NK-92 treated with Interleukin-12 subunit alpha and Interleukin-12 subunit beta, amount 100 ng/mL, for 24 hours (cell line): ENCODE data around the gene MMP13.
"Not testable (repeated sequence)": the region's sequence is repeated elsewhere in the genome, so short reads cannot be mapped to it uniquely, and the experiment has no call there.

ENCODE experiments used
- DNase-seq: peaks from one replicate; lab custom pipeline; 2025; lab: John Stamatoyannopoulos, UW

MMP13 gene

GRCh38 chr11:102935514-102935913 lies 20.0 kb downstream of the MMP13 start:
- DNase-seq = no peak

GRCh38 chr11:102934735-102935134 lies 20.8 kb downstream of the MMP13 start:
- no peak for DNase-seq

- no peak for DNase-seq
These were observed 21.9 kb downstream of the MMP13 start for GRCh38 chr11:102933627-102934026.

- no peak for DNase-seq
These were observed 22.9 kb downstream of the MMP13 start for GRCh38 chr11:102932678-102933077.

- DNase-seq = no peak
These were observed 25.1 kb downstream of the MMP13 start for GRCh38 chr11:102930451-102930850.

GRCh38 chr11:102929972-102930371 lies 25.6 kb downstream of the MMP13 start:
- DNase-seq = no peak

GRCh38 chr11:102929166-102929565 lies 26.4 kb downstream of the MMP13 start:
- no peak for DNase-seq

- DNase-seq = no peak
These were observed 27.3 kb downstream of the MMP13 start for GRCh38 chr11:102928247-102928646.

- DNase-seq = no peak
These were observed 27.9 kb downstream of the MMP13 start for GRCh38 chr11:102927624-102927990.

GRCh38 chr11:102926961-102927623 lies 28.4 kb downstream of the MMP13 start:
- DNase-seq = no peak

GRCh38 chr11:102926517-102926916 lies 29.0 kb downstream of the MMP13 start:
- no peak for DNase-seq

GRCh38 chr11:102925988-102926387 lies 29.5 kb downstream of the MMP13 start:
- DNase-seq = no peak

GRCh38 chr11:102924851-102925380 lies 30.6 kb downstream of the MMP13 start:
- DNase-seq = no peak

- no peak for DNase-seq
These were observed 33.8 kb downstream of the MMP13 start for GRCh38 chr11:102921587-102922220.

- DNase-seq = no peak
These were observed 35.3 kb downstream of the MMP13 start for GRCh38 chr11:102920118-102920684.

GRCh38 chr11:102915044-102915375 lies 40.5 kb downstream of the MMP13 start:
- no peak for DNase-seq

GRCh38 chr11:102914238-102915043 lies 41.1 kb downstream of the MMP13 start:
- DNase-seq = no peak

GRCh38 chr11:102912482-102912830 lies 43.1 kb downstream of the MMP13 start:
- no peak for DNase-seq

GRCh38 chr11:102911758-102912481 lies 43.6 kb downstream of the MMP13 start:
- DNase-seq = no peak

GRCh38 chr11:102905848-102906247 lies 49.7 kb downstream of the MMP13 start:
- DNase-seq = not testable (repeated sequence)

- DNase-seq = not testable (repeated sequence)
These were observed 51.6 kb downstream of the MMP13 start for GRCh38 chr11:102903895-102904294.

- no peak for DNase-seq
These were observed 55.2 kb downstream of the MMP13 start for GRCh38 chr11:102900346-102900745.
